Tibial nerve (tissue), 4 donors: Measurements from ENCODE around the gene DDX23. TPM values are rescaled to one million over a fixed set of nuclear protein-coding genes. Genes with fewer than 3 reads are reported as not detected.

Experiments
- DNase-seq, 2 donors: peaks; one replicate each; pipeline ENCODE4 v3.0.0-alpha.2; 2019; ENCODE audit warnings: low spot score in 2 of 2
- H3K27ac ChIP-seq, 4 donors: fragments of 200-600 bp; sonication (generic) in 3 of 4; one replicate each; pipeline ENCODE4 v1.5.1; 2017 to 2019; ENCODE audit warnings: mild to moderate bottlenecking in 1 of 4
- H3K27me3 ChIP-seq, 2 donors: fragments of 200-600 bp; sonication (generic) in 1 of 2; one replicate each; pipeline versions ENCODE4 v1.5.1 to v1.6.0; 2017 to 2019
- H3K36me3 ChIP-seq, 3 donors: fragments of 200-600 bp; sonication (generic); one replicate each; pipeline ENCODE4 v1.5.1; 2018 to 2019
- H3K4me1 ChIP-seq, 4 donors: fragments of 200-600 bp; sonication (generic) in 3 of 4; one replicate each; pipeline ENCODE4 v1.5.1; 2017 to 2019
- H3K4me3 ChIP-seq, 4 donors: fragments of 200-600 bp; sonication (generic) in 3 of 4; one replicate each; pipeline ENCODE4 v1.5.1; 2017 to 2019; ENCODE audit warnings: mild to moderate bottlenecking in 1 of 4, moderate library complexity in 1 of 4
- H3K9me3 ChIP-seq, 4 donors: fragments of 200-600 bp; sonication (generic) in 3 of 4; one replicate each; pipeline ENCODE4 v1.5.1; 2017 to 2019
- CTCF ChIP-seq, 5 experiments: fragments of 200-600 bp in 3 of 5; fragments of 450-650 bp in 2 of 5; sonication (generic) in 3 of 5; IDR thresholded peaks; one replicate each; pipeline ENCODE4 v1.5.1; 2016 to 2019; ENCODE audit warnings: antibody characterized with exemption in 5 of 5, mild to moderate bottlenecking in 3 of 5, moderate library complexity in 2 of 5
- EP300 ChIP-seq, 2 donors: sonication (generic); formaldehyde crosslinking; IDR thresholded peaks; one replicate each; pipeline ENCODE4 v1.6.1; 2017; ENCODE audit warnings: antibody characterized with exemption in 2 of 2, mild to moderate bottlenecking in 1 of 2
- POLR2A ChIP-seq, 2 donors: fragments of 450-650 bp; IDR thresholded peaks; one replicate each; pipeline ENCODE4 v1.6.1; 2017; ENCODE audit warnings: antibody characterized with exemption in 2 of 2, mild to moderate bottlenecking in 2 of 2, moderate library complexity in 2 of 2
- WGBS, 2 donors: methylation state at CpG; one replicate each; pipeline ENCODE4 v1.1.5; 2018; 5-methylcytosine and 5-hydroxymethylcytosine counted together
- total RNA-seq, 4 donors: library from RNA; depleted of rRNA; stranded (reverse); fragments of >200 nt; gene quantifications; one replicate each; pipeline ENCODE4 v1.1.0, GENCODE V29; 2016

DDX23 gene
- 10 to 100 TPM; 40.9 to 73.7 (median 49.8) TPM for total RNA-seq

GRCh38 chr12:48851883-48852733, at the start of gene DDX23:
TSS of gene DDX23 (minus strand) at chr12:48852163. CDS start at chr12:48845782, 6,381 bp downstream.
- peaks cover 0 to 29% (median 10%) of the 10 kb centered on the region in 4 donors for H3K4me1 ChIP-seq
- H3K27me3 ChIP-seq = no peaks in the 10 kb centered on the region
- H3K4me3 ChIP-seq = peak within 1 kb of the TSS; percentile 65 to 98 (median 74)
- H3K9me3 ChIP-seq = no peaks in the 10 kb centered on the region
- peak within 1 kb of the TSS; percentile 40 to 93 (median 88) for H3K27ac ChIP-seq
- peak; percentile 84 to 88 for DNase-seq
- peaks cover 0 to 13% (median 0%) of the 10 kb centered on the region in 3 donors for H3K36me3 ChIP-seq
- WGBS, 2 donors = 0% methylated on average over 38 to 53 of the region's 53 CpGs
- TF ChIP-seq EP300 (IDR thresholded peaks at IDR 0.05) = peak in 1 of 2 donors; percentile 84
- TF ChIP-seq POLR2A (IDR thresholded peaks at IDR 0.05) = peak in 1 of 2 donors; percentile 43
- TF ChIP-seq CTCF (IDR thresholded peaks at IDR 0.05) = peak in 1 of 5 experiments; percentile 40

GRCh38 chr12:48901278-48901677, 49.3 kb upstream of the DDX23 start:
- Histone ChIP-seq H3K9me3 (no peaks in the 10 kb centered on the region), H3K4me1 (peaks cover 0 to 11% (median 2%) of the 10 kb centered on the region in 4 donors), H3K27ac (no peak overlapping the region), H3K4me3 (no peak overlapping the region), H3K27me3 (no peaks in the 10 kb centered on the region), H3K36me3 (no peaks in the 10 kb centered on the region)
- no peak for TF ChIP-seq EP300 (IDR thresholded peaks at IDR 0.05)
- no peak for TF ChIP-seq POLR2A (IDR thresholded peaks at IDR 0.05)
- TF ChIP-seq CTCF (IDR thresholded peaks at IDR 0.05) = no peak
- DNase-seq = no peak
- 86 to 92% methylated on average over 2 of the region's 2 CpGs for WGBS, 2 donors

GRCh38 chr12:48899651-48900050, 47.7 kb upstream of the DDX23 start:
- Histone ChIP-seq H3K27me3 (no peaks in the 10 kb centered on the region), H3K9me3 (no peaks in the 10 kb centered on the region), H3K4me1 (peaks cover 0 to 11% (median 2%) of the 10 kb centered on the region in 4 donors), H3K4me3 (no peak overlapping the region), H3K36me3 (no peaks in the 10 kb centered on the region), H3K27ac (no peak overlapping the region)
- 64 to 72% methylated on average over 2 of the region's 2 CpGs for WGBS, 2 donors
- TF ChIP-seq CTCF (IDR thresholded peaks at IDR 0.05) (no peak), POLR2A (IDR thresholded peaks at IDR 0.05) (no peak), EP300 (IDR thresholded peaks at IDR 0.05) (no peak)
- DNase-seq = no peak

GRCh38 chr12:48894271-48894670, 42.3 kb upstream of the DDX23 start:
- Histone ChIP-seq H3K9me3 (no peaks in the 10 kb centered on the region), H3K27me3 (peaks cover 0 to 19% of the 10 kb centered on the region in 2 donors), H3K27ac (no peak overlapping the region), H3K4me3 (no peak overlapping the region), H3K4me1 (peaks cover 0 to 10% (median 4%) of the 10 kb centered on the region in 4 donors), H3K36me3 (no peaks in the 10 kb centered on the region)
- no peak for DNase-seq
- WGBS, 2 donors = 57% methylated on average over 1 of the region's 1 CpG
- TF ChIP-seq EP300 (IDR thresholded peaks at IDR 0.05) = no peak
- TF ChIP-seq POLR2A (IDR thresholded peaks at IDR 0.05) = no peak
- no peak for TF ChIP-seq CTCF (IDR thresholded peaks at IDR 0.05)
